Glutamatergic neuron (in vitro differentiated cells): ENCODE measurements around the gene MRPS6. TPM values are rescaled to one million over a fixed set of nuclear protein-coding genes. Genes with fewer than 3 reads are reported as not detected.

Source experiments
- DNase-seq: peaks from one replicate; pipeline ENCODE4 v3.0.0; 2022
- H3K27ac Mint-ChIP-seq: one replicate; pipeline ENCODE4 v1.8.0; 2020; ENCODE audit warnings: mild to moderate bottlenecking, mixed read lengths, inconsistent platforms; ENCODE audit not compliant: unreplicated experiment
- H3K27me3 Mint-ChIP-seq: one replicate; pipeline ENCODE4 v1.8.0; 2020; ENCODE audit warnings: mild to moderate bottlenecking, moderate library complexity, mixed read lengths, inconsistent platforms; ENCODE audit not compliant: unreplicated experiment
- H3K36me3 Mint-ChIP-seq: one replicate; pipeline ENCODE4 v1.8.0; 2020; ENCODE audit warnings: mild to moderate bottlenecking, mixed read lengths, inconsistent platforms; ENCODE audit not compliant: unreplicated experiment
- H3K4me1 Mint-ChIP-seq: one replicate; pipeline ENCODE4 v1.8.0; 2020; ENCODE audit warnings: mild to moderate bottlenecking, low read depth, mixed read lengths, inconsistent platforms; ENCODE audit not compliant: unreplicated experiment
- H3K4me3 Mint-ChIP-seq: one replicate; pipeline ENCODE4 v1.8.0; 2020; ENCODE audit warnings: mild to moderate bottlenecking, mixed read lengths, inconsistent platforms; ENCODE audit not compliant: unreplicated experiment
- H3K9me3 Mint-ChIP-seq: one replicate; pipeline ENCODE4 v1.8.0; 2020; ENCODE audit warnings: mild to moderate bottlenecking, moderate library complexity, mixed read lengths, inconsistent platforms; ENCODE audit not compliant: unreplicated experiment
- total RNA-seq: library from RNA; stranded (reverse); fragmentation: NEBNext Ultra II Directional; extraction: Animal tissue kit (Norgen Biotek cat#: 25700); gene quantifications from one replicate; pipeline ENCODE4 v1.2.1, GENCODE V29; 2021; ENCODE audit not compliant: unreplicated experiment
- TF ChIP-seq, protein P1 (sequence below): fragments of 200-600 bp; sonication (generic); IDR thresholded peaks from one replicate; pipeline ENCODE4 v1.5.0; 2021; ENCODE audit not compliant: partially characterized antibody, unreplicated experiment

MRPS6 gene
- total RNA-seq, 1 donor from 2014 or later, result 31.6 TPM

GRCh38 chr21:34077888-34078287 lies 4.5 kb downstream of the MRPS6 start:
- Mint-ChIP-seq H3K36me3 (no peaks in the 10 kb centered on the region), H3K27ac (no peak overlapping the region)

GRCh38 chr21:34078915-34079314 lies 5.5 kb downstream of the MRPS6 start:
- Mint-ChIP-seq H3K4me3 (no peak overlapping the region), H3K4me1 (peaks cover 13% of the 10 kb centered on the region), H3K36me3 (no peaks in the 10 kb centered on the region), H3K27me3 (peaks cover 5% of the 10 kb centered on the region), H3K27ac (no peak overlapping the region), H3K9me3 (peaks cover 8% of the 10 kb centered on the region)
- TF ChIP-seq, protein P1, sequence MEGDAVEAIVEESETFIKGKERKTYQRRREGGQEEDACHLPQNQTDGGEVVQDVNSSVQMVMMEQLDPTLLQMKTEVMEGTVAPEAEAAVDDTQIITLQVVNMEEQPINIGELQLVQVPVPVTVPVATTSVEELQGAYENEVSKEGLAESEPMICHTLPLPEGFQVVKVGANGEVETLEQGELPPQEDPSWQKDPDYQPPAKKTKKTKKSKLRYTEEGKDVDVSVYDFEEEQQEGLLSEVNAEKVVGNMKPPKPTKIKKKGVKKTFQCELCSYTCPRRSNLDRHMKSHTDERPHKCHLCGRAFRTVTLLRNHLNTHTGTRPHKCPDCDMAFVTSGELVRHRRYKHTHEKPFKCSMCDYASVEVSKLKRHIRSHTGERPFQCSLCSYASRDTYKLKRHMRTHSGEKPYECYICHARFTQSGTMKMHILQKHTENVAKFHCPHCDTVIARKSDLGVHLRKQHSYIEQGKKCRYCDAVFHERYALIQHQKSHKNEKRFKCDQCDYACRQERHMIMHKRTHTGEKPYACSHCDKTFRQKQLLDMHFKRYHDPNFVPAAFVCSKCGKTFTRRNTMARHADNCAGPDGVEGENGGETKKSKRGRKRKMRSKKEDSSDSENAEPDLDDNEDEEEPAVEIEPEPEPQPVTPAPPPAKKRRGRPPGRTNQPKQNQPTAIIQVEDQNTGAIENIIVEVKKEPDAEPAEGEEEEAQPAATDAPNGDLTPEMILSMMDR, result no peak
- no peak for DNase-seq

More at GRCh38 chr21:34077888-34078287, 4.5 kb downstream of the MRPS6 start:
- H3K9me3 Mint-ChIP-seq, result peaks cover 8% of the 10 kb centered on the region
- peaks cover 5% of the 10 kb centered on the region for H3K27me3 Mint-ChIP-seq
- peaks cover 8% of the 10 kb centered on the region for H3K4me1 Mint-ChIP-seq
- TF ChIP-seq, protein P1, result no peak
- no peak for DNase-seq
- no peak overlapping the region for H3K4me3 Mint-ChIP-seq

- no peak for DNase-seq
- H3K4me1 Mint-ChIP-seq, result peaks cover 7% of the 10 kb centered on the region
- no peak overlapping the region for H3K4me3 Mint-ChIP-seq
- H3K27me3 Mint-ChIP-seq, result no peaks in the 10 kb centered on the region
- no peaks in the 10 kb centered on the region for H3K36me3 Mint-ChIP-seq
- TF ChIP-seq, protein P1, result no peak
- no peak overlapping the region for H3K27ac Mint-ChIP-seq
- H3K9me3 Mint-ChIP-seq, result peaks cover 2% of the 10 kb centered on the region
These were observed 7.3 kb downstream of the MRPS6 start for GRCh38 chr21:34080710-34081109.

DNA sequence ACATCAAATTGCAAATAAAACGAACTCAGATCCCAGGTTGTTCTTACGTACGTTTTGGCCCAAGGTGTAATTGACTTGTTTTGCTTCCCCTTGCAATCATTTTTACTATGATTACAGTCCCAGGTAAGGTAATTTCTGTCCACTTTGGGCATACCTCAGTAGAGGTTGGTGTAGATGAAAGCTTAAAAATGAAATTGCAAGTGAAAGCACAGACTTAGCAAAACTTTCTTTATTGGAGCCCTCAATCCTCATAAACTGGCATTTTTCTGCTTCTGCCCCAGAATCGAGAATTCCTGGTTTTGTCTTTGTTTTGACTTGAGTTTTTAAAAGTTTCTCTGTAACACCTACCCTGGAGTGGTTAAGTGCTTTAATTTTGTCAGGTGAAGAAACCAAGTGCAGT lies 9.4 kb downstream of the MRPS6 start:
- TF ChIP-seq, protein P1, result no peak
- no peaks in the 10 kb centered on the region for H3K36me3 Mint-ChIP-seq
- no peak overlapping the region for H3K27ac Mint-ChIP-seq
- peaks cover 5% of the 10 kb centered on the region for H3K4me1 Mint-ChIP-seq
- H3K27me3 Mint-ChIP-seq, result no peaks in the 10 kb centered on the region
- H3K9me3 Mint-ChIP-seq, result peaks cover 2% of the 10 kb centered on the region
- no peak overlapping the region for H3K4me3 Mint-ChIP-seq
- no peak for DNase-seq

DNA sequence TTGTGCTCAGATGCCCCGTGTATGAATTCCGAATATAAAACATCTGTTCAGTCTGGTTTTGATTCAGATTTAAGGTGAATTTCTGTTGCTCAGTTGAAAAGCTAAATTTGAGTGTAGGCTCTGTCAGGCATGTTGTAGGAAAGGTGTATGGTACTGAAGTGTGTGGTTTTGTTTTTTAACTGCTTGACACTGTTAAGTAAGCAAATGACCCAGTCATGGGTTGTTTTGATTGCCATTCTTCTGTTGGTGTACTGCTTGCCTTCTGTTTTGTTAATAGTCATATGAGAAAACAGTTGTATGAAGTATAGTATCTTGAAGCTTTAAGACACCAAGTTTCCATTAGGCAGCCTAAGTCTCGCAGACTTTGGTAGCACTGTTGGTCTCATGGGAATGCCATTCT lies 10.0 kb downstream of the MRPS6 start:
- Mint-ChIP-seq H3K36me3 (no peaks in the 10 kb centered on the region), H3K4me1 (peaks cover 5% of the 10 kb centered on the region), H3K27me3 (no peaks in the 10 kb centered on the region), H3K4me3 (no peak overlapping the region), H3K27ac (no peak overlapping the region), H3K9me3 (peaks cover 2% of the 10 kb centered on the region)
- TF ChIP-seq, protein P1, result no peak
- DNase-seq, result no peak
